NB4 (cell line): ENCODE measurements around the gene STRA6.

Experiments
- DNase-seq: peaks from one replicate; pipeline ENCODE4 v3.0.0; 2010; ENCODE audit warnings: low read depth
- H3K4me3 ChIP-seq: one replicate; pipeline ENCODE4 v1.5.1; 2011; ENCODE audit warnings: mild to moderate bottlenecking, low read depth, low read length, moderate library complexity
- CTCF ChIP-seq: IDR thresholded peaks from one replicate; pipeline ENCODE4 v1.5.1; 2012; ENCODE audit warnings: low read depth, low read length
- MYC ChIP-seq: IDR thresholded peaks from 2 replicates; pipeline ENCODE4 v1.6.1; 2011; ENCODE audit warnings: low read depth, low read length
- POLR2A ChIP-seq: IDR thresholded peaks from 2 replicates; pipeline ENCODE4 v1.6.1; 2011; ENCODE audit warnings: mild to moderate bottlenecking; ENCODE audit not compliant: insufficient read length; ENCODE audit errors: extremely low read depth
- TF ChIP-seq, protein P1 (sequence below): IDR thresholded peaks from 2 replicates; pipeline ENCODE4 v1.6.1; 2011; ENCODE audit warnings: low read depth, low read length

Gene STRA6

GRCh38 chr15:74130849-74131627 lies 71.5 kb downstream of the STRA6 start:
- no peak for DNase-seq
- H3K4me3 ChIP-seq = no peak overlapping the region
- TF ChIP-seq, protein P1, sequence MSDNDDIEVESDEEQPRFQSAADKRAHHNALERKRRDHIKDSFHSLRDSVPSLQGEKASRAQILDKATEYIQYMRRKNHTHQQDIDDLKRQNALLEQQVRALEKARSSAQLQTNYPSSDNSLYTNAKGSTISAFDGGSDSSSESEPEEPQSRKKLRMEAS = no peak
- no peak for TF ChIP-seq POLR2A
- no peak for TF ChIP-seq CTCF
- TF ChIP-seq MYC = no peak

DNA sequence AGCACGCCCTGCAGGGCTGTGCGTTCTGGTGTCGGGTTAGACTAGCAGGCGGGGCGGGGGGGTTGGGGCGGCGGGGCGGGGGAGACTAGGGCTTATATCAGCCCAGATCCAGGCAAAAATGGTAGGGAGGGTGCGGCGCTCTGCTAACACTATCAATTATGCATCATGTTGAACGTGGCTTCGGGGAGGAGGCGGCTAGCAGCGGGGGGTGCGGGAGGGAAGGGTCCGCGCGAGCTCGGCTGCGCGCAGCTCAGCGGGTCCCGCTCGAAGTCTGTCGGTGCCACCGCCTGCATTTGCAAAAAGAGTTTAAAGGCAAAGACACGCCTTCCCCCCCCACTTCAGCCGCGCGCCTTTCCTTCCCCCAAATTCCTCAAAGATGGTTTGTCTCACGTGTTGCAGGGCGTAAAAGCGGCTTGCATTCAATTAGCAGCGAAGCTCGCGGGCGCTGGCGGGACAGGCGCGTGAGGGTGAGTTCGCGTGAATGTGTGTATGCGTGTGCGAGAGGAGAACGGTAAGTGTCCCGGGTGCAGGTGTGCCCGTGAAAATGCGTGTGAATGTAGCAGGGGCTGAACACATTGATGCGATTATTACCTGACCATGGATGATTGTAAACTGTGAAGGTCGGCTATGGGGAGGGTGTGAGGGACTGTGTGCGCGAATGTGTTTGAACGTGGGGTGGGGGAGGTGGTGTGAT lies 72.3 kb downstream of the STRA6 start, which contains the start of gene ISLR2:
ISLR2 (plus strand) TSS at position 432 of the 694 bp plus-strand sequence. CDS start 2,169 bp downstream, outside the sequence.
- TF ChIP-seq POLR2A = no peak
- TF ChIP-seq MYC = no peak
- TF ChIP-seq CTCF = no peak
- TF ChIP-seq, protein P1 = no peak
- no peak for DNase-seq
- no peak within 1 kb of the TSS for H3K4me3 ChIP-seq

- DNase-seq = no peak
- TF ChIP-seq CTCF = no peak
- TF ChIP-seq, protein P1 = no peak
- TF ChIP-seq MYC = no peak
- no peak for TF ChIP-seq POLR2A
- H3K4me3 ChIP-seq = no peak overlapping the region
These were observed 72.9 kb downstream of the STRA6 start for GRCh38 chr15:74129586-74130154.
